GM10847 (cell line): ENCODE measurements around the gene LRP1.

Experiments
- POLR2A ChIP-seq: IDR thresholded peaks from 2 replicates; pipeline ENCODE4 v1.6.1; 2011; ENCODE audit not compliant: insufficient read length; ENCODE audit errors: extremely low read depth

LRP1 gene

GRCh38 chr12:57178213-57178612 lies 49.9 kb downstream of the LRP1 start:
- TF ChIP-seq POLR2A = no peak

- TF ChIP-seq POLR2A = no peak
Measured at GRCh38 chr12:57179331-57180086, 51.2 kb downstream of the LRP1 start.

- no peak for TF ChIP-seq POLR2A
Measured at GRCh38 chr12:57180321-57180989, 52.2 kb downstream of the LRP1 start.

- no peak for TF ChIP-seq POLR2A
Measured at GRCh38 chr12:57181072-57181471, 52.8 kb downstream of the LRP1 start.

GRCh38 chr12:57181561-57182155 lies 53.4 kb downstream of the LRP1 start:
- TF ChIP-seq POLR2A = no peak

- TF ChIP-seq POLR2A = no peak
Measured at GRCh38 chr12:57182918-57183575, 54.8 kb downstream of the LRP1 start.

- TF ChIP-seq POLR2A = no peak
Measured at GRCh38 chr12:57183939-57184725, 55.8 kb downstream of the LRP1 start.

- no peak for TF ChIP-seq POLR2A
Measured at GRCh38 chr12:57185403-57185802, 57.1 kb downstream of the LRP1 start.

- no peak for TF ChIP-seq POLR2A
Measured at GRCh38 chr12:57185906-57186508, 57.7 kb downstream of the LRP1 start.

GRCh38 chr12:57187222-57188089 lies 59.2 kb downstream of the LRP1 start:
- no peak for TF ChIP-seq POLR2A

- TF ChIP-seq POLR2A = no peak
Measured at GRCh38 chr12:57188090-57188425, 59.8 kb downstream of the LRP1 start.

GRCh38 chr12:57190037-57190436 lies 61.8 kb downstream of the LRP1 start:
- TF ChIP-seq POLR2A = no peak

- no peak for TF ChIP-seq POLR2A
Measured at GRCh38 chr12:57190821-57191220, 62.5 kb downstream of the LRP1 start.

GRCh38 chr12:57191410-57191809 lies 63.1 kb downstream of the LRP1 start:
- no peak for TF ChIP-seq POLR2A
